Astrocyte (in vitro differentiated cells and primary cell): ENCODE results near the gene ADCY1.

Experiments
- CTCF ChIP-seq: IDR thresholded peaks from 2 replicates; pipeline ENCODE4 v1.5.1; 2011; ENCODE audit warnings: low read depth, mild to moderate bottlenecking, inconsistent platforms, low read length, moderate library complexity; ENCODE audit not compliant: insufficient read depth
- EZH2 ChIP-seq: IDR thresholded peaks from 2 replicates; pipeline ENCODE4 v1.6.1; 2012; ENCODE audit warnings: mild to moderate bottlenecking, low read length, inconsistent platforms; ENCODE audit not compliant: insufficient read depth

- TF ChIP-seq CTCF = no peak
- no peak for TF ChIP-seq EZH2
Observed at GRCh38 chr7:45582136-45582749, 8.1 kb downstream of the ADCY1 start.
